Left ventricle myocardium superior (tissue), 1 donor: ENCODE measurements around the gene CDK5RAP2. TPM values are rescaled to one million over a fixed set of nuclear protein-coding genes. Genes with fewer than 3 reads are reported as not detected.
"Not testable (repeated sequence)": the region's sequence is repeated elsewhere in the genome, so short reads cannot be mapped to it uniquely, and the experiment has no call there.

ENCODE experiments used
- ATAC-seq: fragments of 200-7000 bp; cut with Tn5 transposase; one replicate; pipeline ENCODE4 v1.9.1; 2020; ENCODE audit warnings: mild to moderate bottlenecking, moderate library complexity
- DNase-seq: peaks from one replicate; pipeline ENCODE4 v3.0.0-alpha.2; 2020
- intact Hi-C: fragments of 100-400 bp; cut with micrococcal nuclease; formaldehyde crosslinking; loops from one replicate; pipeline ENCODE4 v1.11.0; 2022
- total RNA-seq: library from RNA; stranded (reverse); fragmentation: NEBNext Ultra II Directional; extraction: Animal tissue kit (Norgen Biotek cat#: 25700); gene quantifications from one replicate; pipeline ENCODE4 v1.2.1, GENCODE V29; 2021
- donor health status: DM: no; HTN: yes; CAD: no; lungs with severe emphysema.

Gene CDK5RAP2
- total RNA-seq, 1 donor from 2014 or later, result 83.6 TPM

DNA sequence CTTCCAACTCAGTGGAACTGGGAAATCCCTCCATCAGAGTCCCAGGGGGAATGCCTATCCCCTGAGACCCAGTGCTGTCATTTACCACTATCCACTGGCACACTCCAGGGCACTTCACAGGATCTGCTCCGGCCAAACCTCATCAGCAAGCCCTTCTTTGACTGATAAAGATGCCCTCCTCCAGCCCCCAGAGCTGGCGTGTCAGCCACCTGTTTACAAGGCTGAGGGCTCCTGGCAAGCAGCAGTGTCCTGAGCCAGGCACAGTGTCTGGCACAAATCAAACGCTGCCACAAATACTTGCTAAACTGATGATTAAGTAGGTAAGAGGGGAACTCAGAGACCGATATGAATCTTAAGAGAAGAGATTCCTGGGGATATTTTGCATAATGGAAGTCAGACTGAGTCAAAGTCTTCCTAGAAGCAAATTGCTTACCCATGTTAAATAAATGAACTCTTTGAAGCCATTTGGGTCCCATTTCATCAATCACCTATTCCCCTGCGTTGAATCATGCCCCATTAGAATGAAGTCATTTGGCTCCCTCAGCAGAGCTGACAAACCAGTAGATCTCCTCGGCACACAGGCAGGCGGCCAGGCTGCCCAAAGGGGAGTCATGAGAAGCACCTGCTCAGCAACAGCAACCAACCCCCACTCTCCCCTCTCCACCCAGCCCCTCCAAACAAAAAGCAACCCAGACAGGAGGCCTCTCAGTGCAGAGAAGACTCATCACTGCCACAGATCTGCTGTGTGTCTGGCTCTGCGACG lies 97.4 kb downstream of the CDK5RAP2 start:
- ATAC-seq, result peak; percentile 84
- peak; percentile 64 for DNase-seq
- intact Hi-C loops, result no loop called here

DNA sequence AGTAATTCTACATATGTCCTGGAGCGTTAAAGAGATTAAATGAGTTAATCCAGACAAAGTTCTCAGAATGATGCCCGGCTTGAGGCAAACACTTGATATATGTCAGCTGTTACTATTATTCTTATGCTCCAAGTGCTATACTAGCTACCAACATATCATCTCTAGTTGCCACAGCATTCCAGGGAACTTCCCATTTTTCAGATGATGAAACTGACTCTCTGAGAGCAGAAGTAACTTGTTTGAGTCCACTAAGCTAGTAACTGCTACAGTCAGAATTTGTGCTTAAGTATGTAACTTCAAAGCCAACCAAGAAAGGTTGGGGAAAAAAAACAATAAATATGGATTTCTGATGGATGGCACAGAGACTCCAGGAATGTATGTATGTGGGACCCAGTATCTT lies 98.1 kb downstream of the CDK5RAP2 start:
- DNase-seq (no peak), ATAC-seq (no peak)
- intact Hi-C loops, result no loop called here

- intact Hi-C loops, result no loop called here
- ATAC-seq, result no peak
- DNase-seq, result no peak
These were observed 98.7 kb downstream of the CDK5RAP2 start for GRCh38 chr9:120481248-120481647.

- no peak for DNase-seq
- peak; percentile 62 for ATAC-seq
- intact Hi-C loops, result no loop called here
These were observed 99.3 kb downstream of the CDK5RAP2 start for GRCh38 chr9:120480707-120481106.

GRCh38 chr9:120478208-120478607 lies 101.8 kb downstream of the CDK5RAP2 start:
- ATAC-seq, result no peak
- DNase-seq, result no peak
- intact Hi-C loops, result no loop called here

DNA sequence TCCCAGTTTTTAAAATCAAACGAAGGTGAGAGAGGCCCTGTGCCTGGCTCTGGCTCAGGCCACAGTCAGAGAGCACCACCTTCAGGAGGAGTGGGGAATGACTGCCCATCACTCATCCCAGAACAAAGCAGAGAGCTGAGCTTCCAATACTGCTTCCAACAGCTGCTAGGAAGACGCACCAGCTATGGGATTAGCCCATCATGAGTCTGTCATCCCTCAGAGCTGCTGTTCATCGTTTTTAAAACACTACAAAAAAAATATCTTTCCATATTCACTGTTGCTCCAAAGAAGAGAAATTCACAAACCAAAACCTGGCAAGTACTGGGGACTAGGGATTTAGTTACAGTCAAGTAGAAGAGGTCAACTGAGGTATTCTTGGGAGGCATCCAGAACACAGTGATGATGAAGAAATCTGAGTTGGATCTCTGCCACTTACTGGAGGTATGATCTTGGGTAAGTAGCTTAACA lies 102.4 kb downstream of the CDK5RAP2 start:
- DNase-seq (peak; percentile 61), ATAC-seq (peak; percentile 80)
- intact Hi-C loops, result no loop called here

DNA sequence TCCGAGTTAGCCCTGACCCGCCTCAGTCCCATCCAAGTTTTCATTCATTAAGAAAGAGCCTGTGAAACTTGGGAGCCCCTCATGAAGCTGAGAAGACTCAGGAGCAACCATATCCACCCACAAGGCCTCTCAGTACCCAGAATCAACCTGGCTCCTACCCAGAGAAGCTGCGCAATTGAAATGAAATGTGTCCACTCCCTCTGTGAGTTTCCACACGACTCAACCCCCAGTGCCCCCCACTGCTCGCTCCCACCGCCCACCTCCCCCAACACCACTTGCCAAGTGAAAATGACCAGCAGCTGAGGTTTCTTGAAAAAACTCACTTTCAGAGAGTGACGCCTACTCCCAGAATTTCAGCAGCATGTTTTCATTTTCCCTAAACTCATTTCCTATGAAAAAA lies 104.6 kb downstream of the CDK5RAP2 start:
- DNase-seq (no peak), ATAC-seq (peak; percentile 58)
- intact Hi-C loops, result no loop called here

DNA sequence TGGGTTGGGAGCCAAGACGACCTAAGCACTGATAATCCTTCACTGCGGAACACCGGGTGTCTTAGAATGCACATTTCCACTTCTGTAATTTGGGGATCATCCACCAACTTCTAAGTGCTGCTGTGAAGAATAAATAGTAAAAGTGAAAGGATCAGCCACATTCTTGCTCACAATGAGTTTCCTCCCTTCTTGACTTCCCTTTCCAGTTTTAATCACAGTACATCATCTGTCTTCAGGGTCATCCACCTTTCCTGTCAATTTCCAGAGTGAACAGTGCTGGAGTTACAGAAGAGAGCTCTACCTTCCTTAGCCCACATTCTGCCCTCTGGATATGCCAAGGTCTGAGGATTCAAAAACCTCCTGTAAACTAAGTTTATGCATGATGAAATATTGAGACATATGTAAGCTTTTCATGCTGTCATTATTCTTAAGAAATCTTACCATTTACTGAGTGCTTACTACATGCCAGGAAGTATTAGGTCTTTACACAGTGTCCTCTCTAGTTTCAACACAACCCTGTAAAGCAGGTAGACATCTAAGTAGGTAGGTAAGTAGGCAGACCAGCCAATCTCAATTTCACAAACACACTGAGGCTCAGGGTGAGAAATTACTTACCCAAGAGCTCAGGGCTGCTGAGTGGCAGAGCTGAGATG lies 105.2 kb downstream of the CDK5RAP2 start:
- ATAC-seq (no peak), DNase-seq (no peak)
- intact Hi-C loops, result no loop called here

DNA sequence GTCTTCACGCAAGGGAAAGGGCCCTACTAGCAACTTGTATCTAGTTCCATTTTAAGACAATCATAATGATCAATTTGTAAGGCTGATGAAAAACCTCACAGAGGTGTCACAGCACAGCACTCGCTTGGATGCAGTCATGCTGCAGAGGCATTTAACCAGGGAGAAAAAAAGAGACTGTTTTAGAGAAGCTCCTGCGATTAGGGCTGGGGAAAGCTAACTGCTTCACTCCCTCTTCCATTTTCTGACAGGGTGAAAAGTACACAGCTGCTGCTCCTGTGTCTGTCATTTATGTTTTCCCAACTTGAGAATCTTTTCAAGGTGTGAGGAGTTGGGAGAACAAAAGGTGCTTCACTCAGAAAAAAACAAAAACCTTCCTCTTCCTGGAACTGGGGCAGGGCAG lies 106.4 kb downstream of the CDK5RAP2 start:
- DNase-seq, result no peak
- ATAC-seq, result no peak
- intact Hi-C loops, result no loop called here

DNA sequence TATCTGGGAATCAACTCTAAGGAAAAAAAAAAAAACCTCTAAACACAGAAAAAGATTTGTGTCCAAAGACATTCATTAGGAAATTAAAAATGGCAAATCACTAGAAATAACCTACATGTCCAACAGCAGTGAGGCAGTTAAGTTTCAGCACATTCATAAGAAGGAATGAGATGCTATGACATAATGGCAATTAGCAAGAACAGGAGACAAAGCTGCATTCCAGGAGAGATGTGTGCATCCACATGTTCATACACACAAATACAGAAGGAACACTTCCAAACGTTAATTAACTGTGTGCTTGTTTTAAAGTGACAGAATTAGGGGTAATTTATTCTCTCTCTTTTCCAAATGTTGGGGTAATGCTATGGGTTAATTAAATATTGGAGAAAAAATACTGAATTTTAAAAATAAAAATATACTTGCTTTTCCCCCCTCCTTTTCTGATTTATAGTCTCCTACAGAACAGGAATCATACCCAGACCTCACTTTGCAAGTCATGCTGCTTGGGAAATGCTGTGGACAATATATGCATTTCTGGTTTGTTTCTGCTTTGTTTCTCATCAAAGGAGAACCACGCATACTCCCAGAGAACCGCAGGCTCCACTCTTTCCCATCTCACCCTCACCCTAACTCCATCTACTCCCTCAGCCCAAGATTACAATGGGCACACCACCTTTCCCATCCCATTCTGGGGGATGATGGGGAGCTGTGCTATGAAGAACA lies 114.1 kb downstream of the CDK5RAP2 start:
- intact Hi-C loops, result no loop called here
- DNase-seq (no peak), ATAC-seq (no peak)

DNA sequence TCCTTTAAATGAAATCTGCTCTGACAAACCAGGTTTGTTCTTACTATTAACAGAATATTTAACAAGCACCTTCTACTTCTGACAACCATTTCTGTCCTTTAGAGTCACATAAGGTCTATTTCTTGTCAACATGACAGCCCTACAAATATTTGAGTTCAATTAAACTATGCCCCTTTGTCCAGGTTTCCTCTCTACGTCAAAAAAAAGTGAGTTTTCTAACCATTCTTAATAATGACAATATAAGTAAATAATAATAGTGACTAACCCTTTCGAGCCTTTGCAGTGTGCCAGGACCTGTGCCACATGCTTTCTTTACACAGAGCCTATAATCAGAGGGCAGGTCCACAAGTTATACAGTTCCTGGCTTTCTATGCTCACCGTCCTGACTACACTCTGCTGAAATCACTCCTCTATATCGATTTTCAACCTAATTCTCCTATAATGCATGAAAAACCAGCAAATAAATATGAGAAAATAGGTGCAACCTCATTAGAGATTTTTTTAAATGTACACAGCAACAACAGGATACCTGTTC lies 115.0 kb downstream of the CDK5RAP2 start:
- no peak for DNase-seq
- no peak for ATAC-seq
- intact Hi-C loops, result no loop called here

GRCh38 chr9:120464176-120464886 lies 115.6 kb downstream of the CDK5RAP2 start:
- intact Hi-C loops, result no loop called here
- ATAC-seq (no peak), DNase-seq (no peak)

DNA sequence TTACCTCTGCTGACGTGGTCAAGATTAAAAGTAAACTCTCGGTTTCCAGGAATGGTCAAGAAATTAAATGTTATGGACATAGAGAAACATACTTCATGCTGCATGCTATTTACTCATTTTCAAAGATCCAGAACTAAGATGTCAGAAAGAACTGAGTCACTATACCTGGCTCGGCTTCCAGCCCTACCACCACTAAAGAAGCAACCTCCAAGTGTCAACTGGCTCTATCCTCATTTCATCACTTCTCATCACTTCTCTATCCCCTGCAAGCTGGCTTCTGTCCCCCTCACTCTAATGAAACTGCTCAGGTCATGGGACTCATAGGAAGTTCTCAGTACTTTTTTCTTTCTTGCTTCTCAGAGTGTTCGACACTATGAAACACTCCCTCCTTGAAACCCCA lies 116.2 kb downstream of the CDK5RAP2 start:
- DNase-seq (no peak), ATAC-seq (no peak)
- intact Hi-C loops, result no loop called here

GRCh38 chr9:120461677-120462076 lies 118.3 kb downstream of the CDK5RAP2 start:
- ATAC-seq, DNase-seq, intact Hi-C loops: not testable (repeated sequence)

- intact Hi-C loops, result no loop called here
- ATAC-seq (no peak), DNase-seq (no peak)
These were observed 123.7 kb downstream of the CDK5RAP2 start for GRCh38 chr9:120456218-120456617.

GRCh38 chr9:120454467-120454866 lies 125.5 kb downstream of the CDK5RAP2 start:
- no peak for ATAC-seq
- intact Hi-C loops, result no loop called here
- no peak for DNase-seq

GRCh38 chr9:120453792-120454191 lies 126.2 kb downstream of the CDK5RAP2 start:
- intact Hi-C loops, result no loop called here
- no peak for ATAC-seq

DNA sequence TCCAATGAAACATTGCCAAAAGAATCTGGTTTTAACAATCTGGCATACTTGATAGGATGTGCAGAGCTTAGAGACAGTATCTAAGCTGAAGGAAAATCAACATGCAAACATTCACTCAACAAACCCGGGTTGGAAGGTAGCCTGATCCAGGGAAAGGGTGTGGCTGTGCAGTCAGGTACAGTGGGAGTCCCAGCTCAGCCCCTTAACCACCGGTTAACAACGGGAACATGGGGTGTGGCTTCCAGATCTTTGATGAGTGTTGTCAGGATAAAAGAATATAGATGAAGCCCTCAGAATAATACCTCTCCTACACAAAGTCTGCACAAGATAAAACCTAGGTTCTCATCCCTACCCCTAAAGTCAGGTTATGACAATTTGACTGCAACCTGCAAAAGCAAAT lies 127.3 kb downstream of the CDK5RAP2 start:
- DNase-seq, result no peak
- intact Hi-C loops, result no loop called here
- ATAC-seq, result no peak

More at GRCh38 chr9:120453792-120454191, 126.2 kb downstream of the CDK5RAP2 start:
- DNase-seq, result no peak

GRCh38 chr9:120450916-120451315 lies 129.1 kb downstream of the CDK5RAP2 start:
- intact Hi-C loops, result no loop called here
- no peak for DNase-seq
- ATAC-seq, result no peak
